Cardiac muscle cell (in vitro differentiated cells and primary cell): ENCODE measurements around the gene EMP2. TPM values are rescaled to one million over a fixed set of nuclear protein-coding genes. Genes with fewer than 3 reads are reported as not detected.

Experiments
- DNase-seq, 2 donors: peaks; one replicate each; pipeline versions ENCODE4 v3.0.0 to v3.0.0-alpha.2; 2010 to 2017; ENCODE audit warnings: low read depth in 1 of 2, low spot score in 1 of 2
- H3K27ac ChIP-seq: fragments of 200-600 bp; sonication (generic); 2 replicates; pipeline ENCODE4 v1.5.1; 2016
- H3K27me3 ChIP-seq: fragments of 200-600 bp; sonication (generic); 2 replicates; pipeline ENCODE4 v1.6.0; 2016; ENCODE audit warnings: control low read depth
- H3K36me3 ChIP-seq: fragments of 200-600 bp; sonication (generic); 2 replicates; pipeline ENCODE4 v1.5.1; 2016; ENCODE audit warnings: control low read depth
- H3K4me1 ChIP-seq: fragments of 200-600 bp; sonication (generic); 2 replicates; pipeline ENCODE4 v1.8.1; 2017; ENCODE audit warnings: low read depth, mild to moderate bottlenecking, mixed run types
- H3K4me3 ChIP-seq: fragments of 200-600 bp; sonication (generic); 2 replicates; pipeline ENCODE4 v1.5.1; 2016; ENCODE audit warnings: mild to moderate bottlenecking
- H3K9me3 ChIP-seq: fragments of 200-600 bp; sonication (generic); 2 replicates; pipeline ENCODE4 v1.5.1; 2017; ENCODE audit warnings: low read depth, mild to moderate bottlenecking, control low read depth
- CTCF ChIP-seq: IDR thresholded peaks from 2 replicates; pipeline ENCODE4 v1.5.1; 2012; ENCODE audit warnings: low read depth, mild to moderate bottlenecking, low read length
- polyA plus RNA-seq: library from polyadenylated mRNA; unstranded; fragments of >200 nt; fragmentation: Nextera tagmentation; extraction: Ambion mirVana; gene quantifications from 2 replicates; pipeline ENCODE4 v1.2.1, GENCODE V29; 2016
- total RNA-seq: library from RNA; depleted of rRNA; stranded (reverse); fragments of >200 nt; gene quantifications from 2 replicates; pipeline ENCODE4 v1.2.3, GENCODE V29; 2016

EMP2 gene
- total and polyA plus RNA-seq, 2 experiments from 2014 or later, result 40.9 to 151 TPM

GRCh38 chr16:10485698-10486382 lies 94.6 kb downstream of the EMP2 start:
- H3K27me3 ChIP-seq, result no peaks in the 10 kb centered on the region
- no peak overlapping the region for H3K27ac ChIP-seq
- H3K4me1 ChIP-seq, result no peaks in the 10 kb centered on the region
- no peak for DNase-seq
- no peak for TF ChIP-seq CTCF
- no peak overlapping the region for H3K4me3 ChIP-seq
- H3K9me3 ChIP-seq, result no peaks in the 10 kb centered on the region
- H3K36me3 ChIP-seq, result peaks cover 7% of the 10 kb centered on the region

GRCh38 chr16:10485159-10485558 lies 95.2 kb downstream of the EMP2 start:
- DNase-seq, result no peak
- no peak overlapping the region for H3K27ac ChIP-seq
- TF ChIP-seq CTCF, result no peak
- H3K4me3 ChIP-seq, result no peak overlapping the region
- H3K36me3 ChIP-seq, result peaks cover 7% of the 10 kb centered on the region
- no peaks in the 10 kb centered on the region for H3K4me1 ChIP-seq
- no peaks in the 10 kb centered on the region for H3K27me3 ChIP-seq
- no peaks in the 10 kb centered on the region for H3K9me3 ChIP-seq

- no peak overlapping the region for H3K4me3 ChIP-seq
- no peaks in the 10 kb centered on the region for H3K9me3 ChIP-seq
- DNase-seq, result no peak
- H3K27me3 ChIP-seq, result no peaks in the 10 kb centered on the region
- H3K4me1 ChIP-seq, result no peaks in the 10 kb centered on the region
- no peak for TF ChIP-seq CTCF
- no peak overlapping the region for H3K27ac ChIP-seq
- H3K36me3 ChIP-seq, result peaks cover 7% of the 10 kb centered on the region
Observed at GRCh38 chr16:10480151-10480550, 100.2 kb downstream of the EMP2 start.

Other genes with a start within 250 kb of the EMP2 start
- gene ATF7IP2, start 194.5 kb downstream of the EMP2 start, total RNA-seq, result 26.0 and 29.6 TPM in 2 replicates
- gene ATF7IP2, start 194.5 kb downstream of the EMP2 start, polyA plus RNA-seq, result 59.4 and 93.5 TPM in 2 replicates
- 0.48 and 0.99 TPM in 2 replicates for gene TEKT5, start 114.3 kb upstream of the EMP2 start, total RNA-seq
- gene TEKT5, start 114.3 kb upstream of the EMP2 start, polyA plus RNA-seq, result 0.48 and 0.62 TPM in 2 replicates
- 44.6 and 60.4 TPM in 2 replicates for gene NUBP1, start 163.2 kb upstream of the EMP2 start, total RNA-seq
- 53.2 and 54.0 TPM in 2 replicates for gene NUBP1, start 163.2 kb upstream of the EMP2 start, polyA plus RNA-seq
- gene TVP23A, start 238.2 kb upstream of the EMP2 start, total RNA-seq, result 2.0 and 2.5 TPM in 2 replicates
- gene TVP23A, start 238.2 kb upstream of the EMP2 start, polyA plus RNA-seq, result 0.87 and 2.1 TPM in 2 replicates